OCI-LY3 (cell line): ENCODE measurements around the gene MAP1LC3B.

Source experiments
- EZH2phosphoT487 ChIP-seq: fragments of 200-600 bp; shearing (Covaris generic); IDR thresholded peaks from 2 replicates; pipeline ENCODE4 v1.6.1; 2018; ENCODE audit warnings: antibody characterized with exemption, mixed run types, low read depth
- TF ChIP-seq, protein P1 (sequence below): fragments of 200-600, 300-600 bp; sonication (generic); IDR thresholded peaks from 2 replicates; pipeline ENCODE4 v1.5.1; 2014; ENCODE audit warnings: antibody characterized with exemption, low read length, low read depth

DNA sequence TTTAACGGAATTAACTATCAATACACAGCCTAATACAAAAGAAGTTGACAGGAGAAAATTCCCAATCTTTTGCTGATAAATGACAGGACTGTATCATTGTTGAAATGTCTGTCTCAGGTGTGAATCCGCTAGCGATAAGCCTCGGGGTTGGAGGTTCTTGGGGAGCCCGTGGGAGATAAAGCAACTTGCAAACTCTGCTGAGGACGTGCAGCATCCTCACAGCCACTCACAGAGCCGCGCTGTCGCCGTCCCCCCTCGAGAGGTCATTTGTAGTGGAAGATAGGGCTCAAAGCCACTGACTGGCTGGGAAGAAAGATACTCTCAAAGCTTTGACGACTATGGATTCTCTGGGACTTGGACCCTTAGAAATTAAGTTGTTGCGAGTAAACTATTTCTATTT lies 17.0 kb downstream of the MAP1LC3B start:
- TF ChIP-seq, protein P1, sequence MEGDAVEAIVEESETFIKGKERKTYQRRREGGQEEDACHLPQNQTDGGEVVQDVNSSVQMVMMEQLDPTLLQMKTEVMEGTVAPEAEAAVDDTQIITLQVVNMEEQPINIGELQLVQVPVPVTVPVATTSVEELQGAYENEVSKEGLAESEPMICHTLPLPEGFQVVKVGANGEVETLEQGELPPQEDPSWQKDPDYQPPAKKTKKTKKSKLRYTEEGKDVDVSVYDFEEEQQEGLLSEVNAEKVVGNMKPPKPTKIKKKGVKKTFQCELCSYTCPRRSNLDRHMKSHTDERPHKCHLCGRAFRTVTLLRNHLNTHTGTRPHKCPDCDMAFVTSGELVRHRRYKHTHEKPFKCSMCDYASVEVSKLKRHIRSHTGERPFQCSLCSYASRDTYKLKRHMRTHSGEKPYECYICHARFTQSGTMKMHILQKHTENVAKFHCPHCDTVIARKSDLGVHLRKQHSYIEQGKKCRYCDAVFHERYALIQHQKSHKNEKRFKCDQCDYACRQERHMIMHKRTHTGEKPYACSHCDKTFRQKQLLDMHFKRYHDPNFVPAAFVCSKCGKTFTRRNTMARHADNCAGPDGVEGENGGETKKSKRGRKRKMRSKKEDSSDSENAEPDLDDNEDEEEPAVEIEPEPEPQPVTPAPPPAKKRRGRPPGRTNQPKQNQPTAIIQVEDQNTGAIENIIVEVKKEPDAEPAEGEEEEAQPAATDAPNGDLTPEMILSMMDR = no peak
- TF ChIP-seq EZH2phosphoT487 = no peak
